H1 (cell line): ENCODE results near the gene ING4.

Source experiments
- ATF2 ChIP-seq: IDR thresholded peaks from 2 replicates; pipeline ENCODE4 v1.6.1; 2012; ENCODE audit warnings: low read length, inconsistent platforms
- CEBPB ChIP-seq: IDR thresholded peaks from 2 replicates; pipeline ENCODE4 v1.6.1; 2012; ENCODE audit warnings: low read depth, low read length
- EZH2 ChIP-seq: fragments of 200-600 bp; sonication (generic); IDR thresholded peaks from 2 replicates; pipeline ENCODE4 v1.7.1; 2012; ENCODE audit warnings: low read depth, mild to moderate bottlenecking, moderate library complexity, low read length, inconsistent platforms; ENCODE audit not compliant: severe bottlenecking
- GABPA ChIP-seq: IDR thresholded peaks from 2 replicates; pipeline ENCODE4 v1.6.1; 2011; ENCODE audit warnings: mild to moderate bottlenecking, low read length, moderate library complexity, borderline replicate concordance; ENCODE audit not compliant: insufficient read depth
- MAX ChIP-seq: IDR thresholded peaks from 2 replicates; pipeline ENCODE4 v1.6.1; 2012; ENCODE audit warnings: inconsistent platforms
- POLR2A ChIP-seq, 2 experiments: IDR thresholded peaks; 1 replicate in 1 of 2; 2 replicates in 1 of 2; pipeline ENCODE4 v1.6.1; 2011; ENCODE audit warnings: low read depth in 2 of 2, low read length in 2 of 2, mild to moderate bottlenecking in 2 of 2; ENCODE audit errors: control extremely low read depth in 1 of 2
- POLR2AphosphoS5 ChIP-seq: IDR thresholded peaks from 2 replicates; pipeline ENCODE4 v1.6.1; 2011; ENCODE audit warnings: low read depth, low read length
- RAD21 ChIP-seq, 2 experiments: IDR thresholded peaks in 1 of 2; conservative IDR thresholded peaks in 1 of 2; 2 replicates each; pipeline ENCODE4 v1.6.1; 2011; ENCODE audit warnings: low read depth in 2 of 2, low read length in 2 of 2, improper control_type of control experiment in 1 of 2, inconsistent platforms in 1 of 2, mild to moderate bottlenecking in 1 of 2, moderate library complexity in 1 of 2
- RBBP5 ChIP-seq: IDR thresholded peaks from 2 replicates; pipeline ENCODE4 v1.7.1; 2012; ENCODE audit warnings: low read depth, mild to moderate bottlenecking, inconsistent platforms, low read length, moderate library complexity, borderline replicate concordance
- YY1 ChIP-seq: IDR thresholded peaks from 2 replicates; pipeline ENCODE4 v1.6.1; 2011; ENCODE audit warnings: low read depth, mild to moderate bottlenecking, low read length
- TF ChIP-seq, protein P1 (sequence below), 3 experiments: IDR thresholded peaks; 1 replicate in 2 of 3; 2 replicates in 1 of 3; pipeline versions ENCODE4 v1.5.1 to v1.6.1; 2011; ENCODE audit warnings: low read length in 3 of 3, mild to moderate bottlenecking in 3 of 3, inconsistent platforms in 2 of 3, low read depth in 1 of 3, moderate library complexity in 1 of 3; ENCODE audit not compliant: insufficient read depth in 1 of 3; ENCODE audit errors: control extremely low read depth in 1 of 3

DNA sequence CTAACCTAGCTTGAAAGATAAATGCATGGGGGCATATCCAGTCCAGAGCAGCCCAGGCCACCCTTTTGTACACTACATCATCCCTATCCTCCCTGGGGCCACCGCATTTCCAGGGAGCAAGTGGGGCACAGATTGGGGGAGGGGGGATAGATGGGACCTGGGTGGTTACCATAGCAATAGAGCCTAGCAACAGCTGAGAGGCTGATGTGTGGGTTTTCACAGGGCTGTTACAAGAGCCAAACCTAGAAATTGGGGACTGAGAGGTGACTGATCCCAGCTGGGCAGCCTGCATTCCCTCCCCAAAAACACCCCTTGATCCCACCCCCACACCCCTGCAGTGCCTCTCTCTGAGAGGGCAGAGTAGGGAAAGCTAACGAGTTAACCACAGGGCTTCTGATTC, 30.0 kb upstream of the ING4 start:
- TF ChIP-seq, protein P1, sequence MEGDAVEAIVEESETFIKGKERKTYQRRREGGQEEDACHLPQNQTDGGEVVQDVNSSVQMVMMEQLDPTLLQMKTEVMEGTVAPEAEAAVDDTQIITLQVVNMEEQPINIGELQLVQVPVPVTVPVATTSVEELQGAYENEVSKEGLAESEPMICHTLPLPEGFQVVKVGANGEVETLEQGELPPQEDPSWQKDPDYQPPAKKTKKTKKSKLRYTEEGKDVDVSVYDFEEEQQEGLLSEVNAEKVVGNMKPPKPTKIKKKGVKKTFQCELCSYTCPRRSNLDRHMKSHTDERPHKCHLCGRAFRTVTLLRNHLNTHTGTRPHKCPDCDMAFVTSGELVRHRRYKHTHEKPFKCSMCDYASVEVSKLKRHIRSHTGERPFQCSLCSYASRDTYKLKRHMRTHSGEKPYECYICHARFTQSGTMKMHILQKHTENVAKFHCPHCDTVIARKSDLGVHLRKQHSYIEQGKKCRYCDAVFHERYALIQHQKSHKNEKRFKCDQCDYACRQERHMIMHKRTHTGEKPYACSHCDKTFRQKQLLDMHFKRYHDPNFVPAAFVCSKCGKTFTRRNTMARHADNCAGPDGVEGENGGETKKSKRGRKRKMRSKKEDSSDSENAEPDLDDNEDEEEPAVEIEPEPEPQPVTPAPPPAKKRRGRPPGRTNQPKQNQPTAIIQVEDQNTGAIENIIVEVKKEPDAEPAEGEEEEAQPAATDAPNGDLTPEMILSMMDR (IDR thresholded peaks at IDR 0.05; ENCODE audit: control extremely low read depth in 1 of 3, insufficient read depth in 1 of 3, low read depth in 1 of 3, low read length in 3 of 3) = no peak
- no peak for TF ChIP-seq YY1
- no peak for TF ChIP-seq POLR2A (IDR thresholded peaks at IDR 0.05; ENCODE audit: control extremely low read depth in 1 of 2, low read depth in 2 of 2, low read length in 2 of 2)
- TF ChIP-seq GABPA = no peak
- no peak for TF ChIP-seq MAX
- no peak for TF ChIP-seq ATF2
- no peak for TF ChIP-seq RBBP5
- TF ChIP-seq EZH2 = no peak
- no peak for TF ChIP-seq POLR2AphosphoS5
- TF ChIP-seq RAD21 (IDR thresholded peaks at IDR 0.05 in 1 of 2, conservative IDR thresholded peaks at IDR 0.05 in 1 of 2; ENCODE audit: low read depth in 2 of 2, low read length in 2 of 2) = no peak
- TF ChIP-seq CEBPB = no peak
